Mucosa of gallbladder (tissue), 1 donor: Measurements from ENCODE around the gene CFAP410. TPM values are rescaled to one million over a fixed set of nuclear protein-coding genes. Genes with fewer than 3 reads are reported as not detected.
"Not testable (repeated sequence)": the region's sequence is repeated elsewhere in the genome, so short reads cannot be mapped to it uniquely, and the experiment has no call there.

Experiments used
- DNase-seq: peaks from one replicate; pipeline ENCODE4 v3.0.0-alpha.2; 2020; ENCODE audit warnings: low spot score
- total RNA-seq: library from RNA; stranded (reverse); gene quantifications from one replicate; pipeline ENCODE4 v1.2.1, GENCODE V29; 2021
- donor health status: DM: no; HTN: no; CAD: no.

CFAP410 gene
- total RNA-seq, 1 donor from 2014 or later = 24.7 TPM

- DNase-seq = no peak
Observed at GRCh38 chr21:44368711-44369446, 29.7 kb upstream of the CFAP410 start.

GRCh38 chr21:44366586-44367211 lies 27.5 kb upstream of the CFAP410 start:
- DNase-seq = no peak

- DNase-seq = no peak
Observed at GRCh38 chr21:44365967-44366585, 26.9 kb upstream of the CFAP410 start.

GRCh38 chr21:44365251-44365966 lies 26.2 kb upstream of the CFAP410 start:
- no peak for DNase-seq

GRCh38 chr21:44364151-44365053 lies 25.2 kb upstream of the CFAP410 start:
- no peak for DNase-seq

- no peak for DNase-seq
Observed at GRCh38 chr21:44363278-44363677, 24.1 kb upstream of the CFAP410 start.

GRCh38 chr21:44361903-44362302 lies 22.7 kb upstream of the CFAP410 start:
- not testable (repeated sequence) for DNase-seq

GRCh38 chr21:44360159-44360558 lies 21.0 kb upstream of the CFAP410 start:
- DNase-seq = no peak

- DNase-seq = no peak
Observed at GRCh38 chr21:44359396-44359795, 20.2 kb upstream of the CFAP410 start.

- no peak for DNase-seq
Observed at GRCh38 chr21:44357064-44357837, 18.1 kb upstream of the CFAP410 start.

GRCh38 chr21:44356636-44357035 lies 17.4 kb upstream of the CFAP410 start:
- no peak for DNase-seq

- no peak for DNase-seq
Observed at GRCh38 chr21:44356160-44356559, 17.0 kb upstream of the CFAP410 start.

- no peak for DNase-seq
Observed at GRCh38 chr21:44354775-44355771, 15.9 kb upstream of the CFAP410 start.

- no peak for DNase-seq
Observed at GRCh38 chr21:44354001-44354405, 14.8 kb upstream of the CFAP410 start.

GRCh38 chr21:44353191-44353970 lies 14.2 kb upstream of the CFAP410 start, which contains the start of gene TRPM2:
Gene TRPM2, plus strand, starts transcription at chr21:44353621. Its CDS starts 80 bp downstream, at chr21:44353701.
- DNase-seq = peak; percentile 47

- no peak for DNase-seq
Observed at GRCh38 chr21:44352253-44352860, 13.2 kb upstream of the CFAP410 start.

GRCh38 chr21:44351535-44352252 lies 12.5 kb upstream of the CFAP410 start:
- DNase-seq = no peak
